Measurements from ENCODE around the gene SAMD7.

SAMD7 gene, protein sequence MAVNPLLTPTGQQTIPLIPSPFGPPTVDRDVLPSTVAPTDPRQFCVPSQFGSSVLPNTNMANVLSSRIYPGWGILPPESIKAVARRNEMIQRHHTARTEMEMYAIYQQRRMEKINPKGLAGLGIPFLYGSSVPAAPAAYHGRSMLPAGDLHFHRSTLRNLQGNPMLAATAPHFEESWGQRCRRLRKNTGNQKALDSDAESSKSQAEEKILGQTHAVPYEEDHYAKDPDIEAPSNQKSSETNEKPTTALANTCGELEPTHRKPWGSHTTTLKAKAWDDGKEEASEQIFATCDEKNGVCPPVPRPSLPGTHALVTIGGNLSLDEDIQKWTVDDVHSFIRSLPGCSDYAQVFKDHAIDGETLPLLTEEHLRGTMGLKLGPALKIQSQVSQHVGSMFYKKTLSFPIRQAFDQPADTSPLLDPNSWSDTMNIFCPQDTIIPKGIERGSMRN

DNA sequence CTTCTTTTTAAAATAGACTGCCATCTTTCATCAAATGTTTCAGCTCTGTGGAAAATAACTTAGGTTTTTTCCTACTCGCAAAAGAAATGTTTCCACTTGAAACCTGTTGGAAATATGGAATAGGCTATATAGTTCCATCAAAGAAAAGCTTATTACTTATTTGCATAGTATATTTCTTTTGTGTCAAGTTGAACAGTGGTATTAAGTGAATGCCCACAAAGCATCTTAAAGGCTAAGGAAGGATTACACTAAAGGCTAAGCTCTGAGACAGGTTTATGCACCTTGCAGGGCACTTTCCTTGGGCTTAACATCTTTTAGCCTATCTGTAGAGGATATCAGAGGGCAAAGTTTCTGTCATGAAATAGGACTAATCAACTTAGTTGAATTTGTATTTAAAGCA, at the start of gene SAMD7:
SAMD7 (plus strand) TSS at position 301 of the 400 bp plus-strand sequence. CDS start 7,927 bp downstream, outside the sequence.
- DNase-seq (ENCODE audit: low read depth), result no peak

DNA sequence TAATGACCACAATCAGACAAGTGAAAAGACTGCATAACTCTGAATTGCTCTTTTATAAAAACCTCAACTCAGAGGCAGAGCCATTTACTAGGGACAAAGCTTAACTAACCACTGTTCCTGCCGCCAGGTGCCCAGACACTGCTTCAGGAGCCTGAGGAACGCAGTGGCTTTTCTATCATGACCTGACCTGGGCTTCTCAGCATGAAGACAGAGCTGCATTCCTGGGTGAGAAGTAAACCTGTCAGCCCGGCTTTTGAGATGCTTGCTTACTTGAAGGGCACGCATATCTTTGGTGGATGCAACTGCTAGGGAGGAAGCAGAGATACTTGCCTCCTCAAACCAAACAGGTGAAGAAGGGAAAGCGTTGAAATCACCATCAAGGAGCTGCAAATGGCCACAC, 49.5 kb upstream of the SAMD7 start:
- DNase-seq (ENCODE audit: low read depth), result no peak

DNA sequence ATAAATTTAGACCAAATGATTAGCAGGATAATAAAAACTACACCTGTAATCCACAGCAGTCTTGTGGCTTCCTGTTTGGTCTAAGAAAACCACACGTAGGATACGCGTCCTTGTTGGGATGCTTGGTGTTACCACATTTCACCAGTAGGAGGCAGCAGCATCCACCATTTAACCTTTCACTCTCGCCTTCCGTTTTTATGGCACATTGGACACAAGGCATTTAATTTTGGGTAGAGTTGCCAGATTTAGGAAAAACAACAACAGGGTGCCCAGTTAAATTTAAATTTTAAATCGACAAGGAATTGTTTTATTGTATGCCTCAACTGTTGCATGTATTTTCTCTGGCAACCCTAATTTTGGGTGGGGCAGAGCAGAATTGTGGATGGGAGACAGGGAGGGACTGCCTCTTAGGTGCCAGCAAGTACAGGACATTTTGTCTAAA, 47.9 kb upstream of the SAMD7 start:
- peak; percentile 31 for DNase-seq (ENCODE audit: low read depth)

DNA sequence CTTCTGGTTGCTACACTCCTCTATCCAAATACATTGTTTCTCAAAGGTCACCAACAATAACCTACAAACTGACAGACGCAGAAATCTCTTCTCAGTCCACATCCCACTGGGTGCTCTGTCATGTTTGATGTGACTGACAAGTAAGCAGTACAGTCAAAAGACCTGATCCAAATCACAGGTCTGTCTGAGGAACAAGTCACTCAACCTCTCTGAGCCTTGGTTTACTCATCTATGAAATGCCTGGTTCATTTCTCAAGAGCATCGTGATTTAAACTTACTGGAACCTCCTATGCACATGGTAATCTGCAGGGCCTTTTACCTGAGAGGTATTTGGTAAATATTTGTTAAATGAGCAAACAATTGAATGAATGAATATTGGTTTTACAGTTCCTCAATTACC, 47.1 kb upstream of the SAMD7 start:
- DNase-seq (ENCODE audit: low read depth), result no peak

DNA sequence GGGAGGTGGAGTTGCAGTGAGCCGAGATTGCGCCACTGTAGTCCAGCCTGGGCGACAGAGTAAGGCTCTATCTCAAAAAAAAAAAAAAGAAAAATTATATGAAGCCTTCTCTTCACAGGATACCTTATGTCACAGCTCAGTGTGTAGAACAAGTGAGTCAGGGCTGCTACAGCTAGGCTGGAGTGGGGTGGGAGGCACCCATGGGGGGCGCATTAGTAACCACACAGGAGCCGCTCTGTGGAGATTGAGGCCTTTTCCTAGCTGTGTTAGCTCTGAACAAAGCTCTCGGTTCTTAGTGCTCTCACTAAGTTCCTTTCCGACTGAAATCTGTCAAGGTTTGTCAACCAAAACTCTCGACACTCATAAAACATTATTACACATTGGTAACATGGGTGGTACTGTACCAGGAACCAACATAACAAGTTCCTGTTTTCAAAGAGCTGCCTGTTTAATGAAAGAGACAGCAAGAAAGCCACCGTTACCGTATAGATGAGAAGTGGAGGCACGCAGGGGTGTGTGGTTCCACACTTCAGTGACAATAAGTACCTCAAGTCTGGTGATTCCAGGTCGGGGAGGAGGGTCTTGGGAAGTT, 46.1 kb upstream of the SAMD7 start:
- DNase-seq (ENCODE audit: low read depth), result no peak

DNA sequence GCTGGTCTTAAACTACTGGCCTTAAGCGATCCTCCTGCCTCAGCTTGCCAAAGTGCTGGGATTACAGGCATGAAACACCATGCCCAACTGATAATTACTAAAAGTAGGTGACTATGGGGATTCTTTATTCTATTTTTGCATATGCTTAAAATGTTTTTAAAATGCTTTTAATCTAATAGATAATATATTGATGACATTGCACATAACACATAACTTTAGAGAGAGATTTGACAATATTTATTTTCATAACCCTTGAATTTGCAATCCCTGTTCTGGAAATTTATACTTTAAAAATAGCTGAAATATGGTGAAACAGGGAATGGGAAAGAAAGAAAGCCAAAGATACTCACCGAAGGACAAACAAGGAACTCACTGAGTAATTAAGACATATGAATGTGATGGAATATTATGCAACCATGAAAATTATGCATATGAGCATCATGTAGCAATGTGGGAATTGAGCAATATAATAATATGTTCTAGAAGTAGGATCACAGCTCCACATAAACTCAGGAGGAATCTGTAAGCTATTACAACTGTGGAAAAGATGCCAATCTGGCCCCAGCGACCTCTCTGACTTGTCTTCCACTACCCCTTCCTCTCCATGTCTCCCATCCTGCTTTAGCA, 43.7 kb upstream of the SAMD7 start:
- no peak for DNase-seq (ENCODE audit: low read depth)

DNA sequence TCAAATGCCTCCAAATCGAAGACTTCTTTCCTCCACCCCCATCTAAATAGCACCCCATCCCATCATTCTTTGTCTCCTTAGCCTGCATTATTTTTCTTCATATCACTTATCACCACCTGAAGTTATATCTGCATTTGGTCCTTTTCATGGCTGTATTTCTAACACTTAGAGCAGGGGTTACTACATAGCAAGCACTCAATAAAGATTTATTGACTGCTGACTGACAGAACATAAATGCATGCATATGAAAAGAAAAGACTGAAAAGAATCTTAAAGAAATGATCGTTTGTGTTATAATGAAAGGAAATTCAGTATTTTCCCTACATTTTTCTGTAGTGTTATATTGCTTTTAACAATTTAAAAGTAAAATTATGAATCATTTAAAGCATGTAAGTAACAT, 43.0 kb upstream of the SAMD7 start:
- DNase-seq (ENCODE audit: low read depth), result no peak

DNA sequence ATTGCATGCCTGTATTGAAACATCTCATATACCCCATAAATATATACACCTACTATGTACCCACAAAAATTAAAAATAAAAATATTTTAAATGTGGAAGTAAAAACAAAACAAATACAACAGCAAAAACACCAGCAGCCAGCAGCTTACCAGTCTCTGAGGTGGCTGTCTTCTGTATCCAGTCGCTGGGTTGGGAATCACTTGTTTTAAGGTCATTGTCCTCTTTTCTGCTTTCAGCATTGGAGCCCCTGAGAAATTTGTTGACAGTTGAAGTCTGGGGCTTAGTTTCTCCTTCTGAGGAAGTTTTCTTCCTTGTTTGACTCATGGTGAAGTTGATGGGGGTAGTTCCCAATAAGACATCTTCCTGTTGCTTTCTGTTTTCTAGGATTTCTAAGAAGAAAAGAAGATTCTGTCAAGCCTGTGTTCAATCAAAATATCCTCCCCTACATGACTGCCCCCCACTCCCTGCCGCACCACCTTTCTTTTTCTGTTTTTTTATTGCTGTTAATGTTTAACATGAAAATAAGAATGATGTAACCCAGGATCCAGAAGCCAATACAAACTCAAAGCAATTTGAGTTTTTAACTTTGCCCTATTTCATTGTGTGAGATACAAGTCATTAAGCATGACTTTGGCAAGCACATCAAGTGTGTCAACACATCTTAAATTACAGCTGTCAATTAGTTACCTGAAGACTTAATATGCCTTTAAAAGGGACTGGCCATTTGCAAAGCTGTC, 41.7 kb upstream of the SAMD7 start, which contains the start of gene LRRC31:
LRRC31 (minus strand) TSS at position 452 of the 737 bp plus-strand sequence; CDS start at position 324, 128 bp downstream.
- DNase-seq (ENCODE audit: low read depth), result no peak

DNA sequence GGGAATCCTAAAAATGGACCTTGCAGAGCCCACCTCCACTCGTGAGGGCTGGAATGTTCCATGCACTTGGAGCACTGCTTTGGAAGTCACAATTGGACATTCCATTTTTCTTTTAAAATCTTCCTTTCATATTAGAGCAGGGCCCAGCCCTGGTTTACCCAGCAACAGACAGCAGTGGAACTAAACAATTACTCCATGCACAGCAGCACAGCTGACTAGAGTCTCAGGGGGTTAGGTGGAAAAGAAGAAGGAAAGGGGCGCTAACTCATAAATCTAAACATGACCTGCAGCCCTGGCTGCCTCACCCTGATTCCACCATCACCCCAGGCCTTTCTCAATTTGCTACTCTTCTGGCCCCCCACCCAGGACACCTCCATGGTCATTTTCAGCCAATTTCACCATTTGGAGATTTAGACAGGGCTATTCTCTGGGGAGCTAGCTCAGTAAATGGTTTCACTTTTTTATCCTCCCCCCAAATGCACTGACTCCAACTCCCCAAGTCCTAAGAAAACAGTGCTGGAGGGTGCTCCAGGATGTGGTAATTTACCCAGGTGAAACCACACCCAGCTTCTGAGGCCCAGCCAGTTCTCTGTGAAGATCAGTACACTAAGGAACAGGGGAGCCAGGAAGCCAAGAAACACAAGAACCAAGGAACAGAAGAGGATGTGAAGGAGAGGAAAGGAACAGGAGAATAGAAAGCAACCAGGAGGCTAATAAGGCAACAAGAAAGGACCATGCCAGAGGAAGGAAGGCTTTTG, 40.1 kb upstream of the SAMD7 start:
- DNase-seq (ENCODE audit: low read depth), result no peak

DNA sequence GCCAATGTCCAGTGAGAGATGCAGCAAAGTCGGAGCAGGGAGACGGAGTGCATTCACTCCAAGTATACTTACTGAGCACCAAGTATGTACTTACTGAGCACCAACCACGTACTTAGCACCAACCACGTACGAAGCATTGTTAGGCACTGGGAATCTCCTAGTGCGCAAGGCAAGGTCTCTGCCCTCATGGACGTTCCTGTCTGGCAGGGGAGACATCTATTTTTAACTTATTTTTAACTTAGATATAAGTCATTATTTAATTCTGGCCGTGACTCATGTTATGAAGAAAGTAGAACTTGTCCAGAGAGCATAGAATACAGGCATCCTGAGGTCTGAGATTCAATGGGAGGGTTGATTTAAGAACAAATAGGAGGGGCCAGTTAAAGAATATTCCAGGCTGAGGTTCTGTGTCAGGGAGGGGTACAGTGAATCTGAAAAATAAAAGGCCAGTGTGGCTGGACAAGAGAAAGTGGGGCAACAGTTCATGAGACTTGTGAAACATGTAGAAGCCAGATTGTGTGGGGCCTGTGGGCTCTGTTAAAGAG, 32.3 kb upstream of the SAMD7 start:
- no peak for DNase-seq (ENCODE audit: low read depth)

DNA sequence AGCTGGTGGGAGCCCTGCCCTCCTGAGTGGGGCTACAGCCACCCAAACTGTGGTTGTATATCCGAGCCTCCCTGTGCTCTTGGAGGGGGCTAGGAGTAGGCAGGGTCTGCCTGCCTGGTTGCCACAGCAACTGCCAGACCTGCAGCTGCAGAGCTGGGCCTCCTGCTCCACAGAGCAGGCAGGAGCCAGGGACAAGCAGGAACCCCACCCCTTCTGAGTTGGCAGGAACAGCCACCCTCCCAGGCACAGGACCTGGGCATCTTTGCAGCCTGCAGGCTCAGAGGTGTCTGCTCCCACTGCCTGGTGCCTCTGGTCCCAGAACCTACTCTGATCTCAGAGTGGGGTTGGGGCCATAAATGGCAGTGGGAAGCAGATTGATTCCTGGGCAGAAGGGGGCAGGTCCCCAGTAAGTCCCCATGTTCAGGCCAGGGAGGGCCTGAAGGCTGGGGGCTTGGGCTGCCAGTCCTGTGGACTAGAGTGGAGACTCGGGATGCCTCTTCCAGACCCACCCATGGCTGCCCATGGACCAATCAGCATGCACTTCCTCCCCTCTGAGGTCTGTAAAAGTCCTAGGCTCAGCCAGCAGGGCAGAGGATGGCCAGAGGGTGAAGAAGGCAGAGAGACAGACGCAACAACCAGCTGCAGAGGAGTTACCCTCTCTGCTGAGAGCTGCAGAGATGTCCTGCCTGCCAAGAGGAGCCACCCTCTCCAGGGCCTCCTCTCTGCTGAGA, 31.4 kb upstream of the SAMD7 start:
- no peak for DNase-seq (ENCODE audit: low read depth)

DNA sequence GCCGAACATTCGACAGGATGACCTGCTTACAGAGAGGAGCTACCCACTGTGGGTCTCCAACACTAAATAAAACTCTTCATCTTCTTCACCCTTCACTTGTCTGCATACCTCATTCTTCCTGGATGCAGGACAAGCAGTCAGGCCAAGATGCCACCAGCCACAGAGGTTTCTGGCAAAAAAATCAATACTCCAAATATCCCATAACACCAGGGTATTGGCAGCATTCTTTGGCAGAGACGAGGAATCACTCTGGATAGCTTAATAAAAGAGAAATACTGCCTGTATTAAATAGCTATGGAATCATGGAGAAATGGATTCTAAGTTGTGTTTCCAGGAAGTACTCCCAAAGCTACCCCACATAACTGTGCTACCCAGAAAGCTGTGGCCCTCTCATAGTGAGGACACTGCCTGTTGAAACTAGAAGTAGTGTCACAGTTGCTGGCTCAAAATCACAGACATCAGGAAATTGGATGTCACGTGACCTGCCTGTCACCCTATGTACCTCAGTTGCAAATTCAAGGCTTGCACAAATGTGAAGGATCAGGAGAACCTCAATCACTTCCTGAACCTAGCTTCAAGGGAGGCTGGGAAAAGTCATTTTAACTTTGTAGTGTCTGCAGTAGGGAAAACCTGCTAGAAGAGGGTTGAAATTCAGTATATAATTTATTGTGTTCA, 30.7 kb upstream of the SAMD7 start:
- no peak for DNase-seq (ENCODE audit: low read depth)

DNA sequence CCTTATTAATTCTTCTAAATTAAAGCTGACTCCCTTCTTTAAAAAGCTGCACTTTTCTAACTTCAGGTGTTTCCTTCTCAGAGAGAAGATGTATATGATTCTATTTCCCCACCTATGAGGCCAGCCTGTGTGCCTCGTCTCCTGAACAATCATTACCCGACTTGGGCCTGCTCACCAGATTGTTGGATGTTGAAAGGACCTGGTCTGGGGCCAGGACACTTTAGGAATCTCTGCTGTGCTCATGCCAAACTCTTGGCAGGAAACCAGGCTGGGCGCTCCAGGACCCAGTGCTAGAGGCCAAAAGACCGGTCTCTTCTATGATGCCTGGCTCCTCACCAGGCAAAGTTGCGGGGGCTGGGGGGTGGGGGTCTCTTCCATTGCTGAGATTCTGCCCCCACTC, 24.7 kb upstream of the SAMD7 start:
- no peak for DNase-seq (ENCODE audit: low read depth)

DNA sequence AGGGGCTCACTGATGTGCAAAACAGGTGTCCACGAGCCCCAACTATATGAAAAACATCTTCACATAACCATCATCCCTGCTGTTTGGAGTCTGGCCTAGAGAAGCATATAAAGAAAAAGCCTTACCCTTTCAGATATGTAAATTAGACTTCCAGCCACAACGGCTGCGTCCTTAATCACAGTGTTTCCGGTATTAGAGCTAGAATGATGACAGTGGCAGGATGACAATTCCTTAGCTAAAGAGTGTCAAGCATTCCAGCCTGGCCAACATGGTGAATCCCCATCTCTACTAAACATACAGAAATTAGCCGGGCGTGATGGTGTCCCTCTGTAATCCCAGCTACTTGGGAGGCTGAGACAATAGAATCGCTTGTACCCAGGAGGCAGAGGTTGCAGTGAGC, 19.5 kb upstream of the SAMD7 start:
- DNase-seq (ENCODE audit: low read depth), result no peak

DNA sequence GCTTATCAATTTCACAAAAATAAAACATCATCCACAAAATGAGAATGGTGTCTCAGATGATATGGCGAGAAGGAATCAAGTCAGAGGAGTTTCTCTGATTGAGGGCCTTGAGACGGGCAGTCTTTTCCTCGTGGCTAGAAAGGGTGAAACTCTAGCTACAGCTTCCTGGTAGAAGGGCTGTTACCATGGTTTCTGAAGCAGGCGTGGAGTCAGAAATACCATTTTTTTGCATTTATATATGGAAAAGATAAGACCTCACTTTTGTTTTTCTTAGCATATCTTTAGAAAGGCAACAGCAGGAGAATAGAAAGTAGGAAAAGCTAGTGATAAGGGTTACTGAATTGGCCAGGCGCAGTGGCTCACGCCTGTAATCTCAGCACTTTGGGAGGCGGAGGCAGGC, 17.3 kb upstream of the SAMD7 start:
- no peak for DNase-seq (ENCODE audit: low read depth)

DNA sequence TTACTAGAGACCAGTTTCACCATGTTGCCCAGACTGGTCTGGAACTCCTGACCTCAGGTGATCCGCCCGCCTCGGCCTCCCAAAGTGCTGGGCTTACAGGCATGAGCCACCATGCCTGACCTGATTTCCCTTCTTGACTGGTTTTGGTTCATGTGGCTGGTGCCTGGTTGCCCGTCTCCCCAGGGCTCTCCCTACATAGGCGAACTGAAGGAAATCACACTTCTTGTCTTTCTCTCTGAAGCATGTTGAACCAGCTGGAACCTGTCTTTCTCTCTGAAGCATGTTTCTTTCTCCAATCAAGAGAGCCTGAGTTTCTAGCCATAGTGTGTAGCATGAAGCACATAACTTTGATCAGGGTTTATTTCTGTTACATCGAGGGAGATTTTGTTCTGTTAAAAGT, 16.3 kb upstream of the SAMD7 start:
- no peak for DNase-seq (ENCODE audit: low read depth)

DNA sequence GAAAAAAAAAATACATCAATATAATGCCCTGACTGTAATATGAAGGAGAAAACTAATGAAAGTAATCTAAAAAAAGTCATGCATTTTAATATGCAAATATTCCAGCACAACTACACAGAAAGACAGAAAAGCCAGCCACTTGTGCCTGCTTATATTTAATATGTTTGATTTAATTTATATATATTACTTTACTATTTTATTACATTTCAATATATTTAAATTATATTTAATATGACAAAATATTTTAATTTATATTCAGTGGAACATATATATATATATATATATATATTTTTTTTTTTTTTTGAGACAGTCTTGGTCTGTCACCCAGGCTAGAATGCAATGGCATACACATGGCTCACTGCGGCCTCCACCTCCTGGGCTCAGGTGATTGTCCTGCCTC, 14.1 kb upstream of the SAMD7 start:
- no peak for DNase-seq (ENCODE audit: low read depth)

DNA sequence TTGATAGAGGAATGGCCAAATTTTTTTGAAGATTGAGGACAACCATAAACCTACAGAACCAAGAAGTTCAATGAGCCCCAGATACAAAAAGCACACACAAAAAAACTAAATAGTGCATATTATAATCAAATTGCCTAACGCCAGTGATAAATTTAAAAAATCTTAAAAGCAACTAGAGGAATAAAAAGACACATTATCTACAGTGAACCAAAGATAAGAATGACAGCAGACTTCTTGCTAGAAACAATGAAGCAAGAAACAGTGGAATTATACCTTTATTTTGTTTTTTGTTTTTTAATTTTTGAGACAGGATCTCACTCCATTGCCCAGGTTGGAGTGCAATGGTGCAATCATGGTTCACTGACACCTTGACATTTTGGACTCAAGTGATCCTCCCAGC, 9.9 kb upstream of the SAMD7 start:
- no peak for DNase-seq (ENCODE audit: low read depth)

DNA sequence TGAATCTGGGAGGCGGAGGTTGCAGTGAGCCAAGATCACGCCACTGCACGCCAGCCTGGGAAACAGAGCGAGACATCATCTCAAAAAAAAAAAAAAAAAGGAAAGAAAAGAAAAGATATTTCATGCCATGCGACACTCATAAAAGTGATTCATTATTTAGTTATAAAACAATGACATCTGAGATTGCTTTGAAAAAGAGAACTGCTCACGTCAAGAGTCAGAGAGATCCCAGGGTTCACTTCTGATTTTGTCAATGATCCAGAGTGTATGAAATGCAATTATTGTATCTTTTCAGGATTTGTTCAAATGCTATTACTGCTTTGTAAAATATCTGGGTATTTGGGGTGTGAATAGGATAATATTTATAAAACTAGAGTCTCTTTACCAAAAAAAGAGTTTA, 6.0 kb upstream of the SAMD7 start:
- no peak for DNase-seq (ENCODE audit: low read depth)

DNA sequence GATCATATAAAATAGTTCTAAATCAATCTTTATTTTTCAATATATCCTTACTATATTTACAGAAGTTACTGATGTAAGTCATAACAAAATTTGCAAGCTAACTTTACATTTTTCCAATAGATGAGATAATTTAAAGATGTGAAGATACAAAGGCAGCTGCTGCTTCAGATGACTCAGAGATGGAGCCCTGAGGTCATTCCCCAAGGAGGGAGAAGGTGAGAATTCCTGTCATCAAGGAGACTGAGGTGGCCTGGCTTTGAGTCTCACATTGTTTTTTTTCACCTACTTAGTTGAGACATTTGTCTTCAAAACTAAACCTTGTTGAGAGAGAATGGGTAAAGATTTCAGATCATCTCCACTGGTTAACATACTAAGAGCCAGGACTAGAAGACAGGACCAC, 3.9 kb upstream of the SAMD7 start:
- DNase-seq (ENCODE audit: low read depth), result no peak

Data from non-pigmented ciliary epithelial cell (primary cell).